HS-27A (cell line): ENCODE data around the gene GALR2.

Source experiments
- DNase-seq: peaks from one replicate; pipeline ENCODE4 v3.0.0-alpha.2; 2012; ENCODE audit warnings: low read depth, missing footprints

Gene GALR2

DNA sequence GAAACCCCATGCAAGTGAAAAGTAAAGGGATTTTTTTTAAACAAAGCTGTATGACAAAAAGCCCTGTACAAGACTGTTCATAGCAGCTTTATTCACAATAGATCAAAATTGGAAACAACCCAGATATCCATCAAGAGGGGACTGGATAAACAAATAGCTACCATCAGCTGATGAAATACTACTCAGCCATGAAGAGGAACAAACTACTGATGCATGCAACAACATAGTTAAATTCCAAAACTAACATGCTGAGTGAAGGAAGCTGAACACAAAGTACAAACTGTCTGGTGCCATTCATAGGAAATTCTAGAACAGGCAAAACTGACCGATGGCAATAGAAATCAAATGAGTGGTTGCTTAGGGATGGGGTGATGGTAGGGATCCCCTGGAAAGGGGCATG lies 51.3 kb downstream of the GALR2 start:
- DNase-seq: no peak
